GM12878 (cell line): Measurements from ENCODE around the gene TMUB1. TPM values are rescaled to one million over a fixed set of nuclear protein-coding genes. Genes with fewer than 3 reads are reported as not detected.

Experiments
- ATAC-seq: fragments of 200-7000 bp; cut with Tn5 transposase; 3 replicates; pipeline ENCODE4 v1.9.1; 2020; ENCODE audit warnings: mild to moderate bottlenecking, moderate library complexity
- BruUV-seq: library from RNA; stranded (reverse); fragments of 400-500 nt; replicated peaks from 2 replicates; lab custom pipeline; 2021; lab: Mats Ljungman, UMichigan
- CTCF ChIA-PET: fragments of 300-600 bp; sonication (Branson Sonifier 250); formaldehyde crosslinking; extraction: SDS; loops from one replicate; lab custom pipeline; 2021; ENCODE audit warnings: inconsistent platforms; lab: Yijun Ruan, JAX
- POLR2A ChIA-PET: fragments of 350-600 bp; formaldehyde crosslinking; extraction: SDS; loops from one replicate; lab custom pipeline; 2021; ENCODE audit warnings: inconsistent platforms; lab: Charles Lee
- RAD21 ChIA-PET: fragments of 300-600 bp; sonication (Branson Sonifier 250); formaldehyde crosslinking; loops from one replicate; lab custom pipeline; 2023; ENCODE audit warnings: antibody characterized with exemption; ENCODE audit not compliant: unreplicated experiment; lab: Charles Lee
- SMC1A ChIA-PET: fragments of 300-600 bp; sonication (Branson Sonifier 250); formaldehyde crosslinking; loops from one replicate; lab custom pipeline; 2023; ENCODE audit not compliant: unreplicated experiment, uncharacterized antibody; lab: Charles Lee
- DNase-seq: peaks from one replicate; pipeline ENCODE4 v3.0.0-alpha.2; 2011; ENCODE audit warnings: low read depth, low spot score
- FAIRE-seq: peaks from 3 replicates; lab custom pipeline; 2011; peaks lifted over from hg19 to GRCh38; lab: Jason Lieb, UNC
- H2AFZ ChIP-seq: 2 replicates; pipeline ENCODE4 v1.6.0; 2011; ENCODE audit warnings: low read depth, low read length, control low read depth; ENCODE audit not compliant: control insufficient read depth
- H3K27ac ChIP-seq: 2 replicates; pipeline ENCODE4 v1.5.1; 2011; ENCODE audit warnings: control low read depth; ENCODE audit not compliant: control insufficient read depth, insufficient read depth
- H3K27me3 ChIP-seq, 2 experiments: replicated peaks in 1 of 2; 2 replicates each; pipeline versions ENCODE4 v1.6.0 to v1.6.1; 2011; ENCODE audit warnings: low read length in 1 of 2; ENCODE audit not compliant: control insufficient read depth in 2 of 2, insufficient read depth in 2 of 2
- H3K36me3 ChIP-seq, 2 experiments: 2 replicates each; pipeline ENCODE4 v1.5.1; 2011; ENCODE audit warnings: low read length in 1 of 2; ENCODE audit not compliant: control insufficient read depth in 2 of 2, insufficient read depth in 2 of 2
- H3K4me1 ChIP-seq: 2 replicates; pipeline ENCODE4 v1.6.1; 2011; ENCODE audit warnings: mild to moderate bottlenecking, low read length, moderate library complexity, mixed read lengths; ENCODE audit not compliant: control insufficient read depth, insufficient read depth
- H3K4me2 ChIP-seq: 2 replicates; pipeline ENCODE4 v1.6.0; 2011; ENCODE audit warnings: control low read depth; ENCODE audit not compliant: control insufficient read depth, insufficient read depth
- H3K4me3 ChIP-seq: fragments of 200-600 bp; sonication (generic); 2 replicates; pipeline ENCODE4 v1.5.1; 2016
- H3K79me2 ChIP-seq: 2 replicates; pipeline ENCODE4 v1.6.0; 2011; ENCODE audit warnings: low read length; ENCODE audit not compliant: control insufficient read depth, insufficient read depth
- H3K9ac ChIP-seq: 2 replicates; pipeline ENCODE4 v1.8.0; 2011; ENCODE audit warnings: low read length, control low read depth, mixed read lengths; ENCODE audit not compliant: control insufficient read depth, insufficient read depth
- H3K9me3 ChIP-seq: replicated peaks from 3 replicates; pipeline ENCODE4 v1.5.1; 2011; ENCODE audit warnings: mild to moderate bottlenecking, low read length; ENCODE audit not compliant: control insufficient read depth, insufficient read depth
- H4K20me1 ChIP-seq: 2 replicates; pipeline ENCODE4 v1.6.0; 2011; ENCODE audit not compliant: control insufficient read depth, insufficient read depth
- HSF1 ChIP-seq: fragments of 150-350 bp; IDR thresholded peaks from 2 replicates; pipeline ENCODE4 v1.6.1; 2014; ENCODE audit warnings: mild to moderate bottlenecking, low read depth, low read length
- IRF4 ChIP-seq: IDR thresholded peaks from 2 replicates; pipeline ENCODE4 v1.6.1; 2011; ENCODE audit warnings: low read depth, low read length
- ZNF384 ChIP-seq: IDR thresholded peaks from 2 replicates; pipeline ENCODE4 v1.6.1; 2012; ENCODE audit warnings: low read depth, mild to moderate bottlenecking, low read length, improper control_type of control experiment, borderline replicate concordance
- WGBS: methylation state at CpG from one replicate; pipeline ENCODE4 v1.1.6; 2016; ENCODE audit warnings: low lambda C conversion rate; ENCODE audit not compliant: insufficient replicate concordance, insufficient coverage; ENCODE audit errors: missing lambda C conversion rate; 5-methylcytosine and 5-hydroxymethylcytosine counted together
- in situ Hi-C: fragments of 300-500 bp; cut with MboI; formaldehyde crosslinking; loops from 9 replicates; pipeline ENCODE4 v1.14.3; 2018; ENCODE audit warnings: mixed read lengths
- intact Hi-C: fragments of 100-400 bp; cut with micrococcal nuclease; formaldehyde crosslinking; loops from one replicate; pipeline ENCODE4 v1.14.2; 2022; ENCODE audit not compliant: unreplicated experiment
- polyA plus RNA-seq, 11 experiments: library from polyadenylated mRNA; depleted of rRNA in 4 of 11; unstranded in 6 of 11; stranded (reverse) in 5 of 11; fragments of >200 nt; fragmentation: Nextera tagmentation in 4 of 11; fragmentation: Illumina TruSeq in 1 of 11; extraction: Ambion mirVana in 4 of 11; extraction: Trizol in 1 of 11; gene quantifications; 1 replicate in 1 of 11; 2 replicates in 10 of 11; pipeline versions ENCODE4 v1.2.1 to v1.2.3, GENCODE V29; 2011 to 2016; ENCODE audit warnings: inconsistent platforms in 2 of 11, missing spikeins in 2 of 11, low read depth in 1 of 11
- total RNA-seq, 4 experiments: library from RNA; depleted of rRNA in 3 of 4; stranded (reverse); fragments of >200 nt in 3 of 4; fragmentation: Illumina TruSeq in 1 of 4; extraction: Trizol in 1 of 4; gene quantifications; 2 replicates each; pipeline versions ENCODE4 v1.2.1 to v1.2.3, GENCODE V29; 2013 to 2021

TMUB1 gene
- total and polyA plus RNA-seq, 10 of the 15 experiments (the other 5 are each of a cell fraction or from before 2014, with no cell fraction given) = 0.27 to 79.5 (median 41.3) TPM; not detected in 1

GRCh38 chr7:151095828-151096475 lies 12.7 kb upstream of the TMUB1 start:
- BruUV-seq = no TSS peak
- TF ChIP-seq IRF4 = no peak
- no peak for TF ChIP-seq ZNF384
- TF ChIP-seq HSF1 = peak; percentile 84; the same call in 1 of the 2 replicates
- Histone ChIP-seq H3K27me3 (no peaks in the 10 kb centered on the region), H2AFZ (no peak overlapping the region), H3K79me2 (peaks cover 44% of the 10 kb centered on the region), H3K27ac (no peak overlapping the region), H3K36me3 (peaks cover 0 to 7% of the 10 kb centered on the region in 2 experiments; a peak in 3 of 4 replicates), H3K9ac (no peak overlapping the region), H3K4me1 (no peaks in the 10 kb centered on the region; the same call in 1 of the 2 replicates), H3K4me3 (no peak overlapping the region), H4K20me1 (no peaks in the 10 kb centered on the region; the same call in 1 of the 2 replicates), H3K4me2 (no peak overlapping the region), H3K9me3 (no peaks in the 10 kb centered on the region)
- ChIA-PET POLR2A (no interaction called here), RAD21 (no interaction called here), SMC1A (interaction anchor here (1.0 kb wide), 1 partner anchor 314 kb away, joined by 3 read pairs; no protein-coding TSS in a partner anchor), CTCF (interaction anchor here (0.6 to 1.7 kb wide), 2 partner anchors 15 to 207 kb away, joined by 3 to 6 read pairs; no protein-coding TSS in a partner anchor)
- 86% methylated on average over 17 of the region's 17 CpGs for whole genome bisulfite sequencing
- in situ Hi-C loops = no loop called here
- FAIRE-seq = no peak
- intact Hi-C loops = no loop called here
- no peak for DNase-seq
- no peak for ATAC-seq
